HUDEP-2 (cell line): ENCODE data around the gene ICA1.
"Not testable (repeated sequence)": the region's sequence is repeated elsewhere in the genome, so short reads cannot be mapped to it uniquely, and the experiment has no call there.

Experiments used
- DNase-seq, 76 experiments: peaks; one replicate each; lab custom pipeline; 2025; ENCODE audit not compliant: unreplicated experiment in 76 of 76; lab: John Stamatoyannopoulos, UW

Gene ICA1

GRCh38 chr7:8271960-8272359 is 10.0 kb upstream of the ICA1 start:
- DNase-seq: no peak

- no peak for DNase-seq
Observed at GRCh38 chr7:8263048-8263447, 1.1 kb upstream of the ICA1 start.

- peak in 62 of 76 experiments; percentile 4 to 72 (median 40) for DNase-seq
Observed at GRCh38 chr7:8260871-8261694, 884 bp downstream of the ICA1 start.

- no peak for DNase-seq
Observed at GRCh38 chr7:8259586-8260222, 2.3 kb downstream of the ICA1 start.

- no peak for DNase-seq
Observed at GRCh38 chr7:8258734-8259133, 3.2 kb downstream of the ICA1 start.

GRCh38 chr7:8258166-8258565 is 3.8 kb downstream of the ICA1 start:
- no peak for DNase-seq

GRCh38 chr7:8255680-8256655 is 6.0 kb downstream of the ICA1 start:
- no peak for DNase-seq

GRCh38 chr7:8254667-8255066 is 7.3 kb downstream of the ICA1 start:
- no peak for DNase-seq

- no peak for DNase-seq
Observed at GRCh38 chr7:8254215-8254614, 7.8 kb downstream of the ICA1 start.

GRCh38 chr7:8251195-8251594 is 10.8 kb downstream of the ICA1 start:
- no peak for DNase-seq

GRCh38 chr7:8250547-8250946 is 11.4 kb downstream of the ICA1 start:
- DNase-seq: no peak

GRCh38 chr7:8249121-8249520 is 12.8 kb downstream of the ICA1 start:
- no peak for DNase-seq

- DNase-seq: no peak
Observed at GRCh38 chr7:8246020-8246419, 15.9 kb downstream of the ICA1 start.

- DNase-seq: not testable (repeated sequence)
Observed at GRCh38 chr7:8245032-8245431, 16.9 kb downstream of the ICA1 start.

- not testable (repeated sequence) for DNase-seq
Observed at GRCh38 chr7:8243059-8243458, 18.9 kb downstream of the ICA1 start.

GRCh38 chr7:8239702-8240362 is 22.1 kb downstream of the ICA1 start:
- DNase-seq: not testable (repeated sequence)

GRCh38 chr7:8236780-8237407 is 25.1 kb downstream of the ICA1 start:
- no peak for DNase-seq

GRCh38 chr7:8232999-8233847 is 28.7 kb downstream of the ICA1 start:
- DNase-seq: peak in 74 of 76 experiments; percentile 20 to 97 (median 84)

GRCh38 chr7:8229927-8230326 is 32.0 kb downstream of the ICA1 start:
- DNase-seq: peak in 44 of 76 experiments; percentile 6 to 80 (median 47)
